SIG-M5 treated with dmso at 0.1 percent for 504 hours (cell line): ENCODE data around the gene CALHM1.
"Not testable (repeated sequence)": the region's sequence is repeated elsewhere in the genome, so short reads cannot be mapped to it uniquely, and the experiment has no call there.

Experiments used
- DNase-seq: peaks from one replicate; lab custom pipeline; 2025; ENCODE audit not compliant: unreplicated experiment; lab: John Stamatoyannopoulos, UW

The CALHM1 gene

DNA sequence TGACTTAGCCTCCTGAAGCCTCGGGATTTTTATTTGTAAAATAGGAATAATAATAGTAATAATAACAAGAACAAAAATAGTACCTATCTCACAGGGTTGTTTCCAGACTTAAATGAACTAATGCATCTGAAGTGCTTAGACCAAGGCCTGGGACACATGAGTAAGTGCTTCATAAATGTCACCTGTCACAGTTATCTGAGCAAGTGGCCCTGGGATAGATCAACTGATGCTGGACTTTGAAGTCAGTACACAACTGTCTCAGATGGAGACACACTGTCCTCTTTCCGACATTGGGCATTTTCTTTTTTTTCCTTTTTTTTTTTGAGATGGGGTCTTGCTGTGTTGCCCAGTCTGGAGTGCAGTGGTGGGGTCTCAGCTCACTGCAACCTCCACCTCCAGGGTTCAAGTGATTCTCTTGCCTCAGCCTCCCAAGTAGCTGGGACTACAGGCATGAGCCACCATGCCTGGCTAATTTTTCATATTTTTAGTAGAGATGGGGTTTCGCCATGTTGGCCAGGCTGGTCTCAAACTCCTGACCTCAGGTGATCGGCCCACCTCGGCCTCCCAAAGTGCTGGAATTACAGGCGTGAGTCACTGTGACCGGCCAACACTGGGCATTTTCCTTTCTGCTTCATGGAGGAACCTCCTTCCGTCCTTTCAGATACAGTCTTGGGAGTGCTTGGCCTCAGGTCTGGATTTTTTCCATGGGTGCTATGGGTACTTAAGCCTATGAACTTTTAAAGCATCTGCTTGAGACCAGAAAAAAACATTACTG lies 28.1 kb upstream of the CALHM1 start:
- DNase-seq: not testable (repeated sequence)

DNA sequence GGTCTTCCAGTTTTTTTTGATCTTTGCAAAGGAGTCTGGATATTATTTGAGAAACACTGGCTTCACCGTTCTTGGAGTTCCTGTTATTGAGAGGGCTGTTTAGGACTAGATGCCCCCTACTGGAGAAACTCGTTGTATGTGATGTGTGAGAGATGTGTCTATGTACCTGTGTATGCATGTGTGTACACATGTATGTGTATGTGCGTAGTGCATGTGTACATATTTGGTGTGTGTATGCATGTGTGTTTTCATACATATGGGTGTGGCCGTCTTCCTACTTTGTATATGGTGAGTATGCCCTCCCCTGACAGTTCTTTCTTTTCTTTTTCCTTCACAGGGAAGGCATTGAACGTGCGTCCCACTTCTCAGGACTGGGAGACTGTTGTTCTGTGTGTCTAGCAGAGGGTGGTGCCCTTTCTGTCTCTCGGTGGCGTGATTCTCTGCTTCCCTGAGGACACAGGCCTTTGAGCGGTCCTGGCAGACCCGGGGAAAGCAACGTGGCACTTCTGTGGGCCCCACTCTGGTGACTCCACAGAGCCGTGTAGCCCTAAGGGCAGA lies 23.4 kb upstream of the CALHM1 start:
- DNase-seq: peak; percentile 85

DNA sequence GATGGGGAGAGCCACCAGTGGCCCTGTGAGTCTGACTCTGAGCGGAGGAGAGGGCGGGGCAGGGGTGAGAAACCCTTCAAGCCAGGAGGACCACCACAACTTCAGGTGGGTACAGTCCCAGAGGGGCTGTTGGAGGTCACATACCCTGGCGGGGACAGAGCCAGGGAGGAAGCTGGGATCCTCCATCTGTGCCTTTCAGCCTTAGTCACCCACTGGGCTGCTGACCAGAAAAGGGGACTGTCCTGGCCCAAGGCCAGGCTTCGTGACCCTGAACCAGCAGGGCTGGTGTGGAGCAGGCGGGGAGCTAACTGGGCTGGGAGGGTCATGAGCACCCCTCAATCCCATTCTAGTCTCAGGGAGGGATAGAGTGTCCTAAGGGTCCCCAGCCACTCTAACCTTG lies 21.8 kb upstream of the CALHM1 start:
- DNase-seq: no peak

DNA sequence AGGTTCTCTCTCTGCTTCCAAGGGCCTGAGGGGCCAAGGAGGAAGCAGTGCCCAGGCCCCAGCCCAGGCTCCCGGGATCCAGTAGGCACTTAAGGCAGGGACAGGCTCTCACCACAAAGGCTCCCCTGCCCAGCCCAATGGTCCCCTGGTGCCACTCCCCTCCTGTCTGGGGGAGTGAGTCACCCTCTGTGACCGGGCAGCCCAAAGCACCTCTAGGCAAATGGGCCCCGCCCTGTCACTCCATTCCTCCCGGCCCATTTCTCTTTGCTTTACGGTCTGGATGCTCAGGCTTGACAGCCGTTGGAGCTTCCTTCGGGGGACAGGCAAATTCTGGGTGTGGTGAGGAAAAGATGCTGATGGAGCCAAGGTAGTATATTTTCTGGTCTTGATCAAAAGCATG lies 20.4 kb upstream of the CALHM1 start, which contains the start of gene CALHM3:
Gene CALHM3, minus strand, starts transcription at position 106 of the 400 bp plus-strand sequence. CDS start 208 bp downstream, outside the sequence.
- DNase-seq: peak; percentile 15

DNA sequence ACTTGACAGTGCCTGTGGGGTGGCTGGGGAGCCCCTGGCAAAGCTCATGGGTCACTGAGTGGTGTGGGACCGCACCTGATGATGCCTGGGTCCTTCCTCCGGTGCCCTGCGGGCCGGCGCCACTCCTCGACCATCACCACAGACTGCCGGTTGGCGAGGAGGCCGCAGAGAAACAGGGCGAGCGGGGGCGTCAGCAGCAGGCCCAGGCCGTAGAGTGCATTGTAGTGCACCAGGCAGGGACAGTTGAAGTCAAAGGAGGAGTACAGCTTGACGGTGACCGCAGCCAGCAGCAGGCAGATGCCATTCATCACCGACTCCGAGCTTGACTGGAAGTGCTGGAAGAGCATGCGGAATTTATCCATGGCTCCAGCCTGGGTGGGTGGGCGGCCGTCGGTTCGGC lies 20.0 kb upstream of the CALHM1 start:
- no peak for DNase-seq

DNA sequence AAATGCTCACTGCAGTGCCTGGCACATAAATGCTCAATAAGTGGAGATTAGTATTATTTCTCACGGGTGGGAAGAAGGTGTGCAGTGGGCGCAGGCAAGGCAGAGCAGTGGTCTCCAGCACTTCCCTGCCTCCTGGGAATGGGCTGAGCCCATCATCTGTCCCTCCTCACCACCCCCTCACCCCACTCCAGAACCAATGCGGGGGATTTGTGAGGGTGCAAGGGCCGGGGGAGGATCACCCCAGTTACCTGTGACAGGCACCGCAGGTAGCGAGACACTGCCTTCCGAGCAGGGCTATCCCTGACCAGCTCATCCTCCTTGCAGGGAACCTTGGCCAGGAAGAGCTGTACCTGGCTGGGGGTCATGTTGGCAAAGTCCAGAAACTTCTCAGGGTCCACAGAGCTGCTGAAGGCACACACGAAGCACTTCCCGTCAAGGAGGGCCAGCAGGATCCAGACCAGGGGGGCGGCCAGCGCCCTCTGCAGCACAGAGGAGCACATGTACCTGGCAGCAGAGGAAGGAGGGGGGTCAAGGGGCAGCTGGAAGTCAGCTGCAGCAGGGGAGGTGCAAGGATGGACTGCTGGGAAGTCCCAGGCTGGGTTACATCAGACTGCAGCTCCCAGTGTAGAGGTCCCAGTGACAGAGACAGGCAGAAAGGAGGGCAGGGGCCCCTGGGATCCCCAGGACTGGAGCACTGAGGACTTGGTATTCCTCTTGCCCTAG lies 17.5 kb upstream of the CALHM1 start:
- DNase-seq: no peak

DNA sequence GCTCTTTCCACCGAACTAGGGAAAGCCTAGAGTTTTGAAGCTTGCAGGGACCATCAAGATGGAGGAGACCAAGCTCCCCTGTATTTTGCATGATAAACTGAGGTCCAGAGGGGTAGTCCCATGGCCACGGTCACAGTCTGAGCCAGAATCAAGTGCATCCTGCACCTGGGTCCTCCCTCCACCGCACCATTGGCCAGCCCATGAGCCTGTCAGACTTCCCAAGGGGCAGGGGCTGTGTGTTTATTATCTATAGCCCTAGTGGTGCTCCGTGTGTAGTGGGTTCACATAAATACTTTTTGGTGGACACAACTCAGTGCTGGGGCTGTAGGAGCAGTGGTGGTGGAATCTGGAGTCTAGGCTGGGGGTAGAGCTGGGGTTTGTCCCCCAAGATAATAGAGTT lies 16.7 kb upstream of the CALHM1 start:
- DNase-seq: no peak

DNA sequence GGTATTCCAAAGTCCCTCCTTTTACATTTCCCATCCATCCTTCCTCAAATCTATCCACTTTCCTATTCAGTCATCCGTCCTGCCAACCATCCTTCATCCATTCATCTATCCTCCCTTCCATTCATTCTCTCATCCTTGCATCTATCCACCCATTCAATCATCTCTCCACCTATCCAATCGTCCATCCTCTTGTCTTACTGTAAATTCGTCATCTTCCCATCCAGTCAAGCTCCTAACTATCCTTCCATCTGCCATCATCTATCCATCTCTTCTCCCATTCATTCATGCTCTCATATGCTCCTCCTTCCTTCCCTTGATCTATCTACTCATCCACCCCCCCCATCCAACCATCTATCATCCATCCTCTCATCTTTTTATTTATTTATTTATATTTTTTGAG lies 15.4 kb upstream of the CALHM1 start:
- no peak for DNase-seq

DNA sequence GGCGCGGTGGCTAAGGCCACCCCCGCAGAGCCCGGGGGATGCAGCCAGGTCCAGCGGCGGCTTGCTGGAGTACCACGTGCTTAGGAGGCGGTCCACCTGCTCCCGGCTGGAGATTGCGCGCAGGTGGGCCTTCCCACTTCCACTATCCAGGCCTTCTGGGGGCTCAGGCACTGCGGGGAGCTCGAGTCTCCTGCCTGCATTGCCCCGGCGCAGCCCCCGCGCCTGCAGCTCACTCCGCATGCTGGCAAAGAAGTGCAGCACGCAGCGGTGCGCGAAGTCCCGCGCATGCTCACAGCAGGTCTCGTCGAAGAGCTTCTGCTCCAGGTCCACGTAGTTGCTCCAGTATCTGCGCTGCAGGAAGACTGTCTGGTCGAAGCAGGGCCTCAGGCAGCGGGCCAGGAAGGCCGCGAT lies 14.6 kb upstream of the CALHM1 start:
- no peak for DNase-seq

DNA sequence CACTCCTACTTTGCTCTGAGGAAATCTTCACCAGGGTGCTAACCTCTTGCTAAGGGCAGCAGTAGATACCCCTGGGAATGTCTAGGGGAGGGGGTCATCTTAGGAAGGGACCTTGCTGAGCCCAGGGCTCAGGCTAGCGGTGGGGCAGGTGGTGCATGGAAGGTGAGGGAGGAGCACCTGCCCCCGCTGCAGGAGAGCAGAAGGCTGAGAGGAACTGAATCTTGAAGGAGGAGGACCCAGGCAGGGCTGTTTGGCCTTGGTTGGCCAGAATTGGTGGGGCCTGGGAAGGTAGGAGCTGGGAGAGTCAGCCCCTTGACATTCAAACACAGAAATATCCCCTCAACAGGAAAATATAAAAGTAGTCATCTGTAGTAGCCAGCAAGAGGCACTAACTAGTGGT lies 13.3 kb upstream of the CALHM1 start:
- DNase-seq: peak; percentile 22

DNA sequence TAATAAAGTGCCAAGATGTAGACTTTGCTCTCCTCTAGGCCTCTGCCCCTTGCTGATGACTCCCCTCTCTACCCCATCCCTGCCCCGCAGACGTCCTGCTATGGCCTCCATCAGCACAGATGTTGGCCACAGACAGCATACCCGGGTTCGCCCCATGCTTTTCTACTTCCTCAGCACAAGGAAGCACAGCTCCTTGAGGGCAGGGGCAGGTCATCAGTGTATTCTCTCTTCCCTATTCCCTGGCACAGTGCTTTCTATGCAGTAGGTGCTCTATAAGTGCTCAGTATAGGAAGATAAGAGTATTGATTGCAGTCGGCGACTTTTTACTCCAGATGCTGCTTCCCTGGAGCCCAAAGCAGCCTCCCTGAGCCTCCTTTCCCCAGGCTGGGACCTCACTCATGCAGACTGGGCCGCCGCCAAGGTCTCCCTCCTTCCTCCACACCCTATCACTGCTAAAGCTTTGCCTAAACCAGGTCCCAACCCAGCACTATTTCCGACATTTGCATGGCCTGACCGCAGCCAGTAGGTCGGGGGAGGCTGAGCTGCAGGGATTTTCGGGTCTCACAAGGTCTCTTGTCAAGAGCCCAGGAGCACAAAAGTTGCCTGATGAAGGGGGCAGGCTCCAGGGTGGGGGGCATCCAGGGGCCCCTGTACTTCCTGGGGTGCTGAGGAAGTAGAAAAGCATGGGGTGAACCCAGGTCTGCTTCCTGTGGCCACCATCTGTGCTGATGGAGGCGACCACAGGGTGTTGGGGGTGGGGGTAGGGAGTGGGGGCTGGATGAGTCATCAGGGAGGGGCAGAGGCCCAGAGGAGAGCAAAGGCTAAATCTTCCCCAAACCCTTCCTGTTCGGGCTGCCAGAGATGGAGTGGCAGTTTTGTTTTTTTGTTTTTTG lies 12.3 kb upstream of the CALHM1 start:
- DNase-seq: peak; percentile 74

DNA sequence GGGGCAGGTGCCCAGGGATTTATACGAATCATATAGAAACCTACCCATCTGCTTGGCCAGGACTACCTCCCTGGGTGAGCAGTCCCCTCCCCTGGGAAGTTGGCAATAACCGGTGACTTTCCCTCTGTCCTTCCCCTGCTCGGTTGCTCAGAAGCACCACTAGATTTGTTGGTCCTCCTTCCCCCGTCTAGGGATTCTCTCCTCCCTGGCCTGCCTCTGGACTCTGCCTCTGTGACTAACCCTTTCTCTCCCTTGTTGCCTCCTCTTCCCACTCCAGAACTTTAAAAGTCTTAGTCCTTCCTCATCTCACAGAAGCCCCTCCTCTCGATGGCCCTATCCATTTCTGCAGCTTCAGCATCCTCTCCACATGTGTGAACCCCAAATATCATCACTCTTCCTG lies 10.5 kb upstream of the CALHM1 start:
- DNase-seq: no peak

DNA sequence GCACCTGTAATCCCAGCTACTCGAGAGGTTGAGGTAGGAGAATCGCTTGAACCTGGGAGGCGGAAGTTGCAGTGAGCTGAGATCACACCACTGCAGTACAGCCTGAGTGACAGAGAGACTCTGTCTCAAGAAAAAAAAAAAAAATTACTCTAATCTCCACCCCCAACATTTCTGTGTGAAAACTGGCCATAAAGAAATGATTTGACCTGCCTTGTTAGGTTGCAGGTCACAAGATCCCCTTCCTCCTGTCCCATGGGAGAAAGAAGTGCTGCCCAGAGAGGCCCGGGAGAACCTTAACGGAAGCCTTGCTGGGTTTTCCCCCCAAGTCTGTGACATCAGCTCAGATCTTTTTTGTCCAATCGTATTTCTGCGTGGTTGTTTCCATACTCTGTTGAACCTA lies 8.7 kb upstream of the CALHM1 start:
- DNase-seq: no peak

DNA sequence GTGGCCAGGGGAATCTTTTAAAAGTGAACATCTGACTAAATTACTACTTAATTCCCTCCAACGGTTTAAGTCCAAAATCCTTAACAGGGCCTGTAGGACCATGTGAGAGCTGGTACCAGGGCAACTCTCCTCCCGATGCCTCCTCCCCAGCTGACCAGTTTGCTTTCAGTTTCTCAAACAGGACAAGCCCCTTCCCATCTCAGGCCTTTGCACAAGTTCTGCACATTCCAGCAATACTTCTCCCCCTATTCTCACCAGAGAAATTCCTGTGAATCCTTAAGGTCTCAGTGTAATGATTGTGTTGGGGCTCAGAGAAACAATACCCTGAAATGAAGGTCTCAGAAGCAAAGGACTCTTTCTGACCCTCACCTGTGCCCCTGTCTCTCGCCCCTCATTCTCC lies 8.0 kb upstream of the CALHM1 start:
- no peak for DNase-seq

DNA sequence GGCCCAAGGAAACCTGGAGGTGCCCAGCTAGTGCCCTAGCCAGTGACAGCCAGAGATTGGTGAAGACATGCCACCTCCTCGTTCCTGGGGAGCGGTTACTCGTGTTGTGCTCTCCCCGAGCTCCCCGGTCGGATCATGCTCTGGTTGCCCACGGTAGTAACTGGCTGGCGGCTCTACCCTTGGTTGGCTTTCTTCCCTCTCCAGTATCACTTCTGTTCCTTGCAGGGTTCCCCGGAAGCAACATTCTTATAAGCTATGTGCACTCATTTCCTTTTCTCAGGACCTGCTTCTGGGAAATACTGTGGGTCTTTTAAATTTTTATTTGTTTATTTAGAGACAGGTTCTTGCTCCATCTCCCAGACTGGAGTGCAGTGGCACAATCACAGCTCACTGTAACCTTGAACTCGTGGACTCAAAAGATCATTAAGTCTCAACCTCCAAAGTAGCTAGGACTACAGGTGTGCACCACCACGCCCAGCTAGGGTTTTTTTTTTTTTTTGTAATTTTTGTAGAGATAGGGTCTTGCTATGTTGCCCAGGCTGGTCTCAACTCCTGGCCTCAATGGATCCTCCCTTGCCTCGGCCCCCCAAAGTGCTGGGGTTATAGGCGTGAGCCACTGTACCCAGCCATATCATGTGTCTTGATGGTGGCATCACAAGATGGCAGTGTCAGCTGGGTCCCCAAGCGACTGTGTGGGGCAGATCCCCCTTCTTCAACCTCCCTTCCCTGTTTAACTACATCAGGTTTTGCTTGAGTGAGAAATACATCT lies 6.9 kb upstream of the CALHM1 start:
- DNase-seq: no peak

DNA sequence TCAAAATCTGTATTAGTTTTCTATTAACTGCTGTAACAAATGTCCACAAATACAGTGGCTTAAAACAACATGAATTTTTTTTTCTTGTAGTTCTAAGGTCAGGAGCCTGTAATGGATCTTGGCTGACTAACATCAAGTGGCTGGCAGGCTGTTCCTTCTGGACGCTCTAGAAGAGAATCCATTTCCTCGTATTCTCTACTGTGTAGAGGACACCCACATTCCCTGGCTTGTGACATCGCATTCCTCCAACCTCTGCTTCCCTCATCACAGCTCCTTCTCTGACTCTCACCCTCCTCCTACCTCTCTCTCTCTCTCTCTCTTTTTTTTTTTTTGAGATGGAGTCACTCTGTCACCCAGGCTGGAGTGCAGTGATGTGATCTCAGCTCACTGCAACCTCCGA lies 4.8 kb upstream of the CALHM1 start:
- no peak for DNase-seq

DNA sequence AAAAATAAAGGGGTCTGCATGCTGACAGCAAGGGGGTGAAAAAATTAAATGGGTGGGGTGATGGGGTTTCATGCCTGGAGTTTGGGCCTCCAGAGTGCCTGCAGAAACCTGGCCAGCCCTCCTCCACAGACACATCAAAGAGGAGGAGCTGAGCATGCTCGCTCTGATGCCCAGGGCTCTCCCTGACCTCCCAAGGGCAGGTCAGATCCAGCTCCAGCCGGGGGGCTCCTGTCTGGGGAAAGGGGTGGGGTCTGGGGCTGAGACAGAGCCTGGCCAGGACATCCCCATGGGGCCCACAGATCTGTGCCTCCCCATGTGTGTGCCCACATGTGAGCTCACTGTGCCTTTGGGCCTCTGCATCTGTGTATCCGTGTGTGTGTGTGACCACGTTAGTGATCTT lies 915 bp upstream of the CALHM1 start:
- DNase-seq: no peak

DNA sequence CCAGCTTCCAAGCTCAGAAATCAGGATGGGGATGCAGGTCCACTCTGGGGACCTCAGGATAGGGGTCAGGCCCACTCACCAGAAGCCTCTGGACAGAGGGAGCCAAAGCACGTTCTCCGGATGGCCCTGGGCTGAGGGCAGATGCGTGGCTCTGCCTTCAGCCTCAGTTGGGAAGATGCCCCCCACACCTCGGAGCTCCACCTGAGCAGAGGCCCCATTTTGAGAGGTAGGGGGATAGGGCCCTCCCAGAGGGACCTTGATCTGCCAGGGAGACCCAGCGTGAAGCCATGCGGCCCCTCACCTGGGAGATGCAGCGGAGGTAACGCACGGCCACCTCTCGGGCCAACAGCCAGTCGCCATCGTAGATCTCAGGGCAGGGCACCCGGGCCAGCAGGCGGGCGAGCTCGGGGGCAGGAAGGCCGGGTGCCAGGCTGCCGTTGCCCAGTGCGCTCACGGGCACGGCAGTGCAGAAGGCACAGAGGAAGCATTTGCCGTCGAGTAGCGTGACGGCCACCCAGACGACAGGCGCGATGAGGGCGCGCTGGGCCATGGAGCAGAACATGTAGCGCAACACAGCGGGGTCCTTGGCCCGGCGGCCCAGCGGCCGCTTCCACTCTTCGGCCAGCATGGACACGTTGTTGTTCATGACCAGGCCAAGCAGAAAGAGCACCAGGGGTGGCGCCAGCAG lies 660 bp downstream of the CALHM1 start:
- DNase-seq: no peak

DNA sequence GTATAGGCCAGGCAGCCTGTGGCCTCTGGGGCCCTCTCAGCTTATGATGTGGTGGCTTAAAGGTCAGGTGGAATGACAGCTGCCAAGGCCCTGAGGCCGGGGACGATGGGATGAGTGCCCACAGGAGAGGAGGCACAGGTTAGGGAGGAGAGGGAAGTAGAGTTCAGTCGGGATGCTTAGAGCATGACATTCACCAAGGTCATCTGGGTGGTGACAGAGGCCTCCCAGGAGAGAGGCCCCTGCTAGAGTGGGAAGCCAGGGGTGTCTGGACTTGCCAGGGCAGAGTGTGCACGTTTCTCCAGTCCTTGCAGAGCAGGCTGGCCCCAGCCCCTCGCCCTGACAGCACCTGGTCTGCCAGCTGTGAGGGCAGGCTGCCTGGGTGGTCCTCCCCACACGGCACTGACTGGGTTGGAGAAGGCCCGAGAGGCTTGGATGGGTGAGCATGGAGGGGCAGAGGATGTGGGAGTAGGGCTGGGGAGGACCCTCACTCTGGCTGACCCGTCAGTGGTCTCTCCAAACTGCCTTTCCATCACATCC lies 1.5 kb downstream of the CALHM1 start:
- DNase-seq: no peak
